ENCODE results near the gene AP3D1. TPM values are rescaled to one million over a fixed set of nuclear protein-coding genes. Genes with fewer than 3 reads are reported as not detected.

AP3D1 gene
- polyA plus RNA-seq, 3 donors: 68.0 to 70.9 (median 69.8) TPM

- H3K27ac ChIP-seq (ENCODE audit: low read depth, low read length): no peak overlapping the region
- WGBS, 3 donors: 77 to 92% (median 88%) methylated on average over 31 of the region's 31 CpGs
Measured at GRCh38 chr19:2119921-2120785, 31.2 kb downstream of the AP3D1 start.

DNA sequence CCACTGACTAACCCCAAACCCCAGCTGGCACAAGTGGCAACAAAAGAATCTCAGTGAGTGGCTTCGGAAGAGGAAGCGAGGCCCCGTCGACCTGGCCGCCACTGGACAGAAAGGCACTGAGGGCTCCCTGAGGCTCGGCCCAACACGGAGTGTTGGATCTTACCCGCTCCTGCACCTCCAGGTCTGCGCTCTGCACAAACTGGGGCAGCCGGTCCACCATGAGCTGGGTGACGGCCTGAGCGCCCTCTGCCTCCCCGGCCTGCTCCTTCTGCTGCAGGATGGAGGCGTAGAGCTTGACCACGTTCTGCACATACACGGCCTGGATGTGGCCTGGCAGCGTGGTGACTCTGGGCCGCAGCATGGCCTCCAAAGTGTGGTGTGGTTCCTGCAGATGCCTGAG lies 32.9 kb downstream of the AP3D1 start:
- 90 to 93% (median 92%) methylated on average over 18 of the region's 18 CpGs for WGBS, 3 donors
- H3K27ac ChIP-seq (ENCODE audit: low read depth, low read length): no peak overlapping the region

GRCh38 chr19:2117215-2117960 lies 34.0 kb downstream of the AP3D1 start:
- WGBS, 3 donors: 53 to 91% (median 88%) methylated on average over 27 of the region's 27 CpGs
- H3K27ac ChIP-seq (ENCODE audit: low read depth, low read length): no peak overlapping the region

GRCh38 chr19:2116507-2116906 lies 34.9 kb downstream of the AP3D1 start:
- WGBS, 3 donors: 93% methylated on average over 25 of the region's 25 CpGs
- no peak overlapping the region for H3K27ac ChIP-seq (ENCODE audit: low read depth, low read length)

- WGBS, 3 donors: 94 to 97% (median 97%) methylated on average over 24 of the region's 24 CpGs
- H3K27ac ChIP-seq (ENCODE audit: low read depth, low read length): no peak overlapping the region
Measured at GRCh38 chr19:2115911-2116426, 35.4 kb downstream of the AP3D1 start.

DNA sequence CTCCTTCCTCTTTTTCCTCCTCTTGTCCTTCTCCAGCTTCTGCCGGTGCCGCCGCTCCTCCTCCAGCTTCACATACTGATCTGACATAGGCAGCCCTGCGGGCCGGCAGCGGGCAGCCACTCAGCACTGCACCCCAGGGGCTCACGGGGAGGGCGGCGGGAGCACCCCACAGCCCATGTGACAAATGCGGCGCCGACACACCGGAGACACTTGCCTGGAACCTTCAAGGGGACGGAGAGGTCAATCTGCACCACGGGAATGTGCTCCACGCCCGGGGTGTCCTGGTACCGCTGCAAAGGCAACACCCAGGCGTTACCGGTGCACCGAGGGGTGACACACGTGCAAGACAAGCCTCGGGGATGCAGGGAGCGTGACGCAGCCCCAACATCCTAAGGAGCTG lies 36.0 kb downstream of the AP3D1 start:
- no peak overlapping the region for H3K27ac ChIP-seq (ENCODE audit: low read depth, low read length)
- 95 to 97% (median 97%) methylated on average over 19 to 25 of the region's 25 CpGs for WGBS, 3 donors

GRCh38 chr19:2114821-2115220 lies 36.5 kb downstream of the AP3D1 start:
- H3K27ac ChIP-seq (ENCODE audit: low read depth, low read length): no peak overlapping the region
- 93 to 95% (median 94%) methylated on average over 18 to 21 of the region's 21 CpGs for WGBS, 3 donors

GRCh38 chr19:2114218-2114617 lies 37.1 kb downstream of the AP3D1 start:
- no peak overlapping the region for H3K27ac ChIP-seq (ENCODE audit: low read depth, low read length)
- WGBS, 3 donors: 88 to 90% (median 90%) methylated on average over 9 of the region's 9 CpGs

DNA sequence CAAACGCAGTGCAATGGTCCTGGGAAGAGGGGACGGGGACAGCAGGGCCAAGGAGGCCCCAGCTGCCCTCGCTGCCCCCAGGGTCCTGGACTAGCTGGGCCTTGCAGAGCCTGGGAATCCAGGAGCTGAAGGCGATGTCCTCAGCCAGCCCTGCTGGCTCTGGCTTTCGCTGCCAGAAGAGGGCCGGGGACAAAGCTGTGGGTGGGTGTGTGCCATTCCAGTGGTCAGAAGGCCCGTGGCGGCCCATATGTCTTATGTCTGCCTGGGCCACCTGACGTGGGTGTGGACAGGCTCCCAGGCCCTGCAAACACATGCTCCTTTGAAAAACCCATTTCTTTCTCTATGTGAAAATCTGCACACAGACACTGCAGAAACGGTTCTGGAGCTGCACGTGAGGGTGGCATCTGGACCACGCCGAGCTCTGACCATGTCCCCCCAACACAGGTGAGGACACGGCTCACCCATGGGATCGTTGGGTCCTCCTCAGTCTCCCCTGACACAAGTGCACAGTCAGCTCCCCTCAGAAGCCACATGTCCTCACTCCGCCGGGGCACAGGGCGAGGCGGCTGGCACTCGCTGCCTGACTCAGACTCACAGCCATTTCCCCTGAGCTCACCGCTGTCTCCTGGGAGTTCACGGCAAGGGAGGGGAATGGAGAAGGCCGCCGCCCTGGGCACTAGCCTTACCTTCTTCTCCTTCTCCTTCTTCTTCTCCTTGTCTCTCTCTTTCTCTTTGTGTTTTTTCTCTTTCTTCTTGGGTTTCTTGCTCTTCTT lies 37.7 kb downstream of the AP3D1 start:
- 88 to 90% (median 88%) methylated on average over 19 to 24 of the region's 24 CpGs for WGBS, 3 donors
- H3K27ac ChIP-seq (ENCODE audit: low read depth, low read length): no peak overlapping the region

DNA sequence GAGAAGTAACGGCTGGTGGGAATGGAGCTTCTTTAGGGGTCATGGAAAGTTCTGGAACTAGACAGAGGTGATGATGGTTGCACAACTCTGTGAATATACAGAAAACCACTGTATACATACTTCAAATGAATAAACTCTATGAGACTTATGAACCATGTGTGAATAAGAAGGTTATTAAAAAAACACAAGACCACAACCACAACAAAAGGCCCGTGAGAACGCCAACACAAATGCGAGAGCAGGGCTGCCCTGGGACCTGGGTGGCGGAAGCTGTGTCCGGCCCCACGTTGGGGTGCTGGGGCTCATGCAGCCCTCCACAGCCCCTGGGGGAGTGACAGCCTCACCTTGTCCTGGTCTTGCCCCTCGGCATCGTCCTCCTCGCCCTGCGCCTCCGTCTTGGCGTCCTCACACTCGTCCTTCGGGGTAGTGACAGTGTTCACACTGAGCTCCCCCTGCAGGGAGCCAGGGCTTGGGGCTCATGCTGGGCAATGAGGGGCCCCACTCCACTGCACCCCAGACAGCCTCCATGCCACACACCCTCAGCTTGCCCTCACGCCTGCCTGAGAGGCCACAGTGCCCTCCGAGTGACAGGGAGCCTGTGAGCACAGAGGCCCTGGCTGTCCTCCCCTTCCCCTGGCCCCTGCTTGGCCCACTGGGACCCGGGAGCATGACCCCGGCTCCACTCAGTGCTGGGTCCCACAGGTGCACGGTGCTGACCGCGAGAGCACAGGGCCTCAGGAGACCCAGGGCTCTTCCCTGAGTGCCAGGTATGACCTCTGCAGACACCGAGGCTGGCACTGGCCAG lies 38.6 kb downstream of the AP3D1 start:
- H3K27ac ChIP-seq (ENCODE audit: low read depth, low read length): no peak overlapping the region
- WGBS, 3 donors: 82 to 90% (median 86%) methylated on average over 23 of the region's 23 CpGs

- H3K27ac ChIP-seq (ENCODE audit: low read depth, low read length): no peak overlapping the region
- 90 to 92% (median 91%) methylated on average over 20 of the region's 20 CpGs for WGBS, 3 donors
Measured at GRCh38 chr19:2111886-2112285, 39.5 kb downstream of the AP3D1 start.

DNA sequence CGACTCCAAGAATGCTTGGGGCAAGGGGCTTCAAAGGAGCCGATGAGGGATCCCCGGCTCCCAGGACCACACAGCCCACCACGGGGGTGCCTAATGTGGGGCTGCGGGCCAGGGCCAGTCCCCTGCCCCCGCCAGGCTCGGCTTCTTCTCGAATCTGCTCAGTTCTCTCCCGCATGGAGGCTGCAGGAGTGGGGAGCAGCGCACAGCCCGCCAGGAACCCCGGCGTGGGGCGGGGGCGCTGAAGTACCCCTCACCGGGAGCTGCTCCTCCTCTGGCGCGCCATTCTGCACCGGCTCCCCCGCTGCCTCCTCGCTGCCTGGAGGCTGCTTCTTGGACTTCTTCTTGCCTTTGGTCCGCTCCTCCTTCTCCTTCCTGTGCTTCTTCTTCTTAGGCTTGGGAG lies 39.9 kb downstream of the AP3D1 start:
- 92 to 93% (median 93%) methylated on average over 22 of the region's 22 CpGs for whole genome bisulfite sequencing, 3 donors
- no peak overlapping the region for H3K27ac ChIP-seq (ENCODE audit: low read depth, low read length)

DNA sequence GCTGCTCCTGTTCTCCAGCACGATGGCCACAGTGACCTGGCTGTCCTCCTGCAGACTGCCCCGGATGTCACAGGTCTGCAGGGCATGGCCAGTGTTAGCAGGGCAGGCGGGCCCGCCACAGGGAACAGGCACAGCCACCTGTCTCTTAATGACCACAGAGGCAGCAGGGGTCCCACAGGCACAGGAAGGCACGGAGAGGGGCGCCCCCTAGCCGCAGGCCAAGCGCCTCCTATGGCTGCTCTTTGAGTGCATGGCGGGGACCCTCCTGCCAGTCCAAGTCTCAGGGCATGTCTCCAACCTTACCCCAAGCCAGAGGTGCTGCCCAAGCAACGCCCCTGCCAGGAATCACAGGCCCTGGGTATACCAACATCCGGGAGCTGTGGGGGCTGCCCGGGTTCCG lies 40.5 kb downstream of the AP3D1 start:
- H3K27ac ChIP-seq (ENCODE audit: low read depth, low read length): no peak overlapping the region
- WGBS, 3 donors: 91 to 96% (median 94%) methylated on average over 13 of the region's 13 CpGs

DNA sequence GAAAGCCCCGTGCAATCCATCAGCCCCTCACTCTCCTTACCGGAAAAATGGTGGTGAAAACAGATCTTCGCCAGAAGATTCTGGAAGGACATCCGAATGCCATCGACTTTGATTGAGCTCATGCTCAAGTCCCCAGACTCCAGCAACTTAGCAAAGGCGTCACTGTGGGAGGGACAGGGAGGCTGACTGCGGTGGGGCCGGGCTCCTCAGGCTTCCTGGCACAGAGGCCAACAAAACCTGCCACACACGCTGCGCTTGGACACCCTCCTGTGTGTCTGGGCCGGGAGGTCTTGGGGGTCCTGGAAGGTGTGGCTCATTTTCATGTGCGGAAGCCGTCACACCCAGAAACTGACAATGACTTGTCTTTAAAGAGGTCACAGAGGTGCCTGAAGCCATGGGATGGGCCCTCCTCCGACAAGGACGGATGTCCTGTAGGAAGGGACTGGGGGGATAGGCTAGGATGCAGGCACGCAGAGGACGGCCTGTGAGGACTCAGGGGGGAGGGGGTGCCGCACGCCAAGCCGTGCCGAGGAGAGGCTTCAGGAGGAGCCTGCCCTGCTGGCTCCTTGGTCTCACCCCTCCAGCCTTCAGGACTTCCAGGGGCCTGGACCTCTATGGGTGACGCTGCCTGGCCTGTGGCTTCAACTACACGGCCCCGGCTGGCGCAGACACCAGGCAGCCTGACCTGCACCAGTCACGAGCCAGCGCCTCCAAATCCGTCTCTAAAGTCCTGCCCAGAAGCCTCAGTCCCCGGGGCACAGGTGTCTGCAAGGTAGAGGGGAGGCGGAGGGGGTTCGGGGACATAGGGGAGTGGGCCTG lies 42.1 kb downstream of the AP3D1 start:
- H3K27ac ChIP-seq (ENCODE audit: low read depth, low read length): no peak overlapping the region
- WGBS, 3 donors: 83 to 90% (median 88%) methylated on average over 31 of the region's 31 CpGs

DNA sequence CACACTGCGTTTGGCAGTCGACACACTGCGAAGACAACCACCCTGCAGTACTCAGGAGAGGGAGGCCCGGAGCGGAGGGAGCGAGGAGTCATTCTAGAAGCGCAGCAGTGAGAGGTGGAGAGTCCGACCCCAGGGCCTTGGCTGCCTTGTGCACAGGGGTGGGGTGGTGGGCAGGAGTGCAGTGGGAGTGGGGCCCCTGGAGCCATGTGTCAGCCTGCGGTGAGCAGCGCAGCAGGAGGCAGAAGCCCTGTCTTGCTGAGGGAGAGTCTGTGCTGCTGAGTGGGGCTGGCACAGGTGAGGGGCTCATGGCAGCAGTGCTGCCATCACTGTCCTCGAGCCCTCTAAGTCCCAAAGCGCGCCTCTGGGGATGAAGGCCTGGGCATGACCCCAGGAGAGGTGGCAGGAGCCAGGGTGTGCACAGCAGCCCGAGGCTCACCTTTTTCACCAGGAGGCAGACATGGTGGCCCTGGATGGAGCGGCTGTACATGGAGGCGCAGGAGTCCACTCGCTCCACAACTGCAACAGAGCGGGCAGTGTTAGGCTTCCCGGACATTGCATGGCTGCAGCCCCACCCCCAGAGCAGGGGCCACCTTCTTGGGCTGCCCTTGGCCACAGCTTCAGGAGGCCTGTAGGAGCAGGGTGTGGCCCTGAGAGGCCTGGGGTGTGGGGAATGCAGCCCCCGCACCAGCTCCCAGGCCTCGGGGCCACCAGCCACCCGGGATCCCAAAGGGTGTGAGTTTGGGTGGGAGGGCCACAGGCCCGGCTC lies 42.9 kb downstream of the AP3D1 start:
- 92 to 94% (median 93%) methylated on average over 23 of the region's 23 CpGs for WGBS, 3 donors
- no peak overlapping the region for H3K27ac ChIP-seq (ENCODE audit: low read depth, low read length)

DNA sequence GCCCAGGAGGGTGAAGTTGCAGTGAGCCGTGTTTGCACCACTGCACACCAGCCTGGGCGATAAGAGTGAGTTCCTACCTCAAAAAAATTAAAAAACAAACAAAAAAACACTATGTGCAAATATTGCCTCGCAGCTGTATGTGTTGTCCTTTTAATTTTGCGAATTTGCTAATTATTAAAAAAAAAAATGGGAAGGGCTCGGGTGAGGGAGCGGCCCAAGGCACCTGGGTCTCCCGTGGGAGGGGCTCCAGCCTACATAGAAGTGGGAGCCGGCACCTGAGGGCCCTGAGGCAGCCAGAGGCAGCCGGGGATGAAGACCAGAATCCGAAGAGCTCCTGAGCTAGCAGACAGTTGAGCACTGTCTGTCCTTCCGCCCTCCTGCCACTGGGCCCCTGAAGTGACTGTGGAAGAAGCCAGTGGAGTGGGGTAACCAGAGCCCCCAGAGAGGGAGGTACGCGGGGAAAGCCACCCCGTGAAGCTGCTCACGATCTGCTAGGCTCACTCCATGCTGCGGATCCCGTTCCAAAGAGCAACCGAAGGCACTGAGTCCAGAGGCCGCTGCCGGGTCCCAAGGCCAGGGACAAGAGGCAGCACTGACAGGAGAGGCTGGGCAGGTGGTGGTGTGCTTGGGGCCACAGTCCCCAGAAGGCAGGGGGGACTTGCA lies 48.2 kb downstream of the AP3D1 start:
- H3K27ac ChIP-seq (ENCODE audit: low read depth, low read length): no peak overlapping the region
- 70 to 93% (median 87%) methylated on average over 20 of the region's 20 CpGs for WGBS, 3 donors

Data from adipose tissue (tissue), 3 donors.